ENCODE data around the gene RAC3.

The RAC3 gene

GRCh38 chr17:81998691-81999438 lies 32.6 kb upstream of the RAC3 start:
- TF ChIP-seq NFIC (IDR thresholded peaks at IDR 0.05) (no peak), EP300 (IDR thresholded peaks at IDR 0.05; ENCODE audit: borderline replicate concordance) (no peak), YY1 (IDR thresholded peaks at IDR 0.05; ENCODE audit: low read depth) (no peak), FOXM1 (IDR thresholded peaks at IDR 0.05; ENCODE audit: borderline replicate concordance, low read depth) (no peak), TAF1 (IDR thresholded peaks at IDR 0.05; ENCODE audit: low read depth) (no peak), ZBTB7A (IDR thresholded peaks at IDR 0.05; ENCODE audit: low read depth) (no peak), EGR1 (IDR thresholded peaks at IDR 0.05) (no peak), TCF12 (IDR thresholded peaks at IDR 0.05; ENCODE audit: low read depth) (no peak), CREB1 (IDR thresholded peaks at IDR 0.05; ENCODE audit: low read depth) (no peak), RAD21 (IDR thresholded peaks at IDR 0.05; ENCODE audit: low read depth) (no peak), CEBPB (IDR thresholded peaks at IDR 0.05) (no peak), TEAD4 (IDR thresholded peaks at IDR 0.05) (no peak)
- TF ChIP-seq, protein P1, sequence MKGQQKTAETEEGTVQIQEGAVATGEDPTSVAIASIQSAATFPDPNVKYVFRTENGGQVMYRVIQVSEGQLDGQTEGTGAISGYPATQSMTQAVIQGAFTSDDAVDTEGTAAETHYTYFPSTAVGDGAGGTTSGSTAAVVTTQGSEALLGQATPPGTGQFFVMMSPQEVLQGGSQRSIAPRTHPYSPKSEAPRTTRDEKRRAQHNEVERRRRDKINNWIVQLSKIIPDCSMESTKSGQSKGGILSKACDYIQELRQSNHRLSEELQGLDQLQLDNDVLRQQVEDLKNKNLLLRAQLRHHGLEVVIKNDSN (IDR thresholded peaks at IDR 0.05) = no peak
- TF ChIP-seq, protein P2, sequence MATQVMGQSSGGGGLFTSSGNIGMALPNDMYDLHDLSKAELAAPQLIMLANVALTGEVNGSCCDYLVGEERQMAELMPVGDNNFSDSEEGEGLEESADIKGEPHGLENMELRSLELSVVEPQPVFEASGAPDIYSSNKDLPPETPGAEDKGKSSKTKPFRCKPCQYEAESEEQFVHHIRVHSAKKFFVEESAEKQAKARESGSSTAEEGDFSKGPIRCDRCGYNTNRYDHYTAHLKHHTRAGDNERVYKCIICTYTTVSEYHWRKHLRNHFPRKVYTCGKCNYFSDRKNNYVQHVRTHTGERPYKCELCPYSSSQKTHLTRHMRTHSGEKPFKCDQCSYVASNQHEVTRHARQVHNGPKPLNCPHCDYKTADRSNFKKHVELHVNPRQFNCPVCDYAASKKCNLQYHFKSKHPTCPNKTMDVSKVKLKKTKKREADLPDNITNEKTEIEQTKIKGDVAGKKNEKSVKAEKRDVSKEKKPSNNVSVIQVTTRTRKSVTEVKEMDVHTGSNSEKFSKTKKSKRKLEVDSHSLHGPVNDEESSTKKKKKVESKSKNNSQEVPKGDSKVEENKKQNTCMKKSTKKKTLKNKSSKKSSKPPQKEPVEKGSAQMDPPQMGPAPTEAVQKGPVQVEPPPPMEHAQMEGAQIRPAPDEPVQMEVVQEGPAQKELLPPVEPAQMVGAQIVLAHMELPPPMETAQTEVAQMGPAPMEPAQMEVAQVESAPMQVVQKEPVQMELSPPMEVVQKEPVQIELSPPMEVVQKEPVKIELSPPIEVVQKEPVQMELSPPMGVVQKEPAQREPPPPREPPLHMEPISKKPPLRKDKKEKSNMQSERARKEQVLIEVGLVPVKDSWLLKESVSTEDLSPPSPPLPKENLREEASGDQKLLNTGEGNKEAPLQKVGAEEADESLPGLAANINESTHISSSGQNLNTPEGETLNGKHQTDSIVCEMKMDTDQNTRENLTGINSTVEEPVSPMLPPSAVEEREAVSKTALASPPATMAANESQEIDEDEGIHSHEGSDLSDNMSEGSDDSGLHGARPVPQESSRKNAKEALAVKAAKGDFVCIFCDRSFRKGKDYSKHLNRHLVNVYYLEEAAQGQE (IDR thresholded peaks at IDR 0.05; ENCODE audit: low read depth) = no peak
- TF ChIP-seq, protein P3, sequence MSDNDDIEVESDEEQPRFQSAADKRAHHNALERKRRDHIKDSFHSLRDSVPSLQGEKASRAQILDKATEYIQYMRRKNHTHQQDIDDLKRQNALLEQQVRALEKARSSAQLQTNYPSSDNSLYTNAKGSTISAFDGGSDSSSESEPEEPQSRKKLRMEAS (IDR thresholded peaks at IDR 0.05) = no peak

- TF ChIP-seq CREB1 (IDR thresholded peaks at IDR 0.05; ENCODE audit: low read depth) = no peak
These were observed 31.9 kb upstream of the RAC3 start for GRCh38 chr17:81999587-81999975.

- TF ChIP-seq CREB1 (IDR thresholded peaks at IDR 0.05; ENCODE audit: low read depth) (no peak), FOXM1 (IDR thresholded peaks at IDR 0.05; ENCODE audit: borderline replicate concordance, low read depth) (no peak), TCF12 (IDR thresholded peaks at IDR 0.05; ENCODE audit: low read depth) (no peak), EP300 (IDR thresholded peaks at IDR 0.05; ENCODE audit: borderline replicate concordance) (no peak), EGR1 (IDR thresholded peaks at IDR 0.05) (no peak), YY1 (IDR thresholded peaks at IDR 0.05; ENCODE audit: low read depth) (no peak), CEBPB (IDR thresholded peaks at IDR 0.05) (no peak), NFIC (IDR thresholded peaks at IDR 0.05) (no peak), TAF1 (IDR thresholded peaks at IDR 0.05; ENCODE audit: low read depth) (no peak), TEAD4 (IDR thresholded peaks at IDR 0.05) (no peak), ZBTB7A (IDR thresholded peaks at IDR 0.05; ENCODE audit: low read depth) (no peak), RAD21 (IDR thresholded peaks at IDR 0.05; ENCODE audit: low read depth) (no peak)
- TF ChIP-seq, protein P3 (IDR thresholded peaks at IDR 0.05) = no peak
- TF ChIP-seq, protein P1 (IDR thresholded peaks at IDR 0.05) = no peak
- TF ChIP-seq, protein P2 (IDR thresholded peaks at IDR 0.05; ENCODE audit: low read depth) = no peak
These were observed 31.3 kb upstream of the RAC3 start for GRCh38 chr17:81999976-82000802.

DNA sequence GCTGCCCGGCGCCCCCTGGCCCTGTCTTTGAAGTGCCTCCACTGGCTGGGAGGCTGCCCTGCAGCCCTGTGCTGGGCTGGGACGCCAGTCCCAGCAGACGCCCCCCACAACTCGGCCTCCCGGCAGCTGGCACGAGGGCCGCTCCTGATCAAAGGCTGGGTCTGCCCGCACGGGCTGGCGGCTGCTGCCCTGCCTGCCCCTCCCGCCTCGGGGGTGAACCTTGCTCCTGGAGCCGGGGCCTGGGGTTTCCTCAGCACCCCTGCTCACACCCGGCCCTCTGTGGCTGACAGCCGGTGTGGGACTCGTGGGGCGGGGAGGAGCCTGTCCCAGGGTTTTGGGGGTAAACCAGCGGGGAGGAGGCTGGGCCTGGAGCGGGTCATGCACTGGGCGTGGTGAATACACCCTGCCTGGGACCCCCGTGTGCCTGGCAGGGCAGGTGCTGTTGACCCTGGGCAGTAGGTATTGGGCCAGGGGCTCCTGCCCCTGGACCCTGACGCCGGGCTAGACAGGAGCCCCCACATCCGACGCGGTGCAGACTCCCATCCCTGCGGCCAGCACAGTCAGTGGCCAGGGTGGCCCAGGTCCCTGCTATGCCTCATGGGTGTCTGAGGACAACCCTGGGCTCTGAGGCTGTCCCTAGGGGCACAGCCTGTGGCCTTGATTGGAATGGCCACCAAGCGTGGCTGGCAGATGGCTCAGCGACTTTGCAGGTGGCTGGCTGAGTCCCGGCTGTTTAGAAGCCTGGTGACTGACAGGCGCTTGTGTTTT lies 30.5 kb upstream of the RAC3 start:
- TF ChIP-seq CEBPB (IDR thresholded peaks at IDR 0.05) = no peak
- no peak for TF ChIP-seq NFIC (IDR thresholded peaks at IDR 0.05)
- TF ChIP-seq TAF1 (IDR thresholded peaks at IDR 0.05; ENCODE audit: low read depth) = no peak
- no peak for TF ChIP-seq TEAD4 (IDR thresholded peaks at IDR 0.05)
- no peak for TF ChIP-seq EGR1 (IDR thresholded peaks at IDR 0.05)
- TF ChIP-seq RAD21 (IDR thresholded peaks at IDR 0.05; ENCODE audit: low read depth) = no peak
- no peak for TF ChIP-seq ZBTB7A (IDR thresholded peaks at IDR 0.05; ENCODE audit: low read depth)
- TF ChIP-seq, protein P3 (IDR thresholded peaks at IDR 0.05) = no peak
- no peak for TF ChIP-seq CREB1 (IDR thresholded peaks at IDR 0.05; ENCODE audit: low read depth)
- TF ChIP-seq EP300 (IDR thresholded peaks at IDR 0.05; ENCODE audit: borderline replicate concordance) = no peak
- TF ChIP-seq, protein P2 (IDR thresholded peaks at IDR 0.05; ENCODE audit: low read depth) = no peak
- no peak for TF ChIP-seq YY1 (IDR thresholded peaks at IDR 0.05; ENCODE audit: low read depth)
- TF ChIP-seq TCF12 (IDR thresholded peaks at IDR 0.05; ENCODE audit: low read depth) = no peak
- TF ChIP-seq FOXM1 (IDR thresholded peaks at IDR 0.05; ENCODE audit: borderline replicate concordance, low read depth) = no peak
